ENCODE results near the gene PSAT1.

PSAT1 gene

DNA sequence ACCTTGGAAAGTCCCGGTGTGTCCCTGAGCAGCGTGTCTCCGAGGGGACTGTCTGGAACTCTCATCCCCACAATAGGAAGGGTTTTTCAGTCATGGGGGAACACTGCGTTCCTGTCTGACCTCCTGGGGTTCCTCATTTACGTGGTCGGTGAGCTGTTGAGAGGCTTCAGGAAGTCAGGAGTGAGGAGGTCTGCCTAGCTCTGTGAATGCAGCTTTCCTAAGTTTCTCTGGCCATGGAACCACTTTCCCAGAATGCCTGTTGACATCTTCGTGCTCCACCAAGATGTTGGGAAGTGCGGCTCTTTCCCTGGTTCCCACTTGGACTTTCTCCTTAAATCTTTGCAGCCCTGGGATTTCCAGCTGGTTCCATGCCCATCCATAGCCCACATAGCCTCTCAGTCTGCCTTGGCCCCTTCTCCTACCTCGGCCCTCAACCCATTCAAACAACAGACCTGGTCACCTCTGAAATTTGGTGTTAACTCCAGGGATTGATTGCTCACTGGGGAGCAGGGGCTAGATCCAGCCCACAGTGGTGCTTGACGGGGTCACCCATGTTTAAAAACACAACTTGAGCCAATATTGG is 27.2 kb downstream of the PSAT1 start:
- TF ChIP-seq, protein P1, sequence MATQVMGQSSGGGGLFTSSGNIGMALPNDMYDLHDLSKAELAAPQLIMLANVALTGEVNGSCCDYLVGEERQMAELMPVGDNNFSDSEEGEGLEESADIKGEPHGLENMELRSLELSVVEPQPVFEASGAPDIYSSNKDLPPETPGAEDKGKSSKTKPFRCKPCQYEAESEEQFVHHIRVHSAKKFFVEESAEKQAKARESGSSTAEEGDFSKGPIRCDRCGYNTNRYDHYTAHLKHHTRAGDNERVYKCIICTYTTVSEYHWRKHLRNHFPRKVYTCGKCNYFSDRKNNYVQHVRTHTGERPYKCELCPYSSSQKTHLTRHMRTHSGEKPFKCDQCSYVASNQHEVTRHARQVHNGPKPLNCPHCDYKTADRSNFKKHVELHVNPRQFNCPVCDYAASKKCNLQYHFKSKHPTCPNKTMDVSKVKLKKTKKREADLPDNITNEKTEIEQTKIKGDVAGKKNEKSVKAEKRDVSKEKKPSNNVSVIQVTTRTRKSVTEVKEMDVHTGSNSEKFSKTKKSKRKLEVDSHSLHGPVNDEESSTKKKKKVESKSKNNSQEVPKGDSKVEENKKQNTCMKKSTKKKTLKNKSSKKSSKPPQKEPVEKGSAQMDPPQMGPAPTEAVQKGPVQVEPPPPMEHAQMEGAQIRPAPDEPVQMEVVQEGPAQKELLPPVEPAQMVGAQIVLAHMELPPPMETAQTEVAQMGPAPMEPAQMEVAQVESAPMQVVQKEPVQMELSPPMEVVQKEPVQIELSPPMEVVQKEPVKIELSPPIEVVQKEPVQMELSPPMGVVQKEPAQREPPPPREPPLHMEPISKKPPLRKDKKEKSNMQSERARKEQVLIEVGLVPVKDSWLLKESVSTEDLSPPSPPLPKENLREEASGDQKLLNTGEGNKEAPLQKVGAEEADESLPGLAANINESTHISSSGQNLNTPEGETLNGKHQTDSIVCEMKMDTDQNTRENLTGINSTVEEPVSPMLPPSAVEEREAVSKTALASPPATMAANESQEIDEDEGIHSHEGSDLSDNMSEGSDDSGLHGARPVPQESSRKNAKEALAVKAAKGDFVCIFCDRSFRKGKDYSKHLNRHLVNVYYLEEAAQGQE (IDR thresholded peaks at IDR 0.05; ENCODE audit: insufficient read depth in 1 of 2, low read depth in 2 of 2, low read length in 2 of 2), result no peak
- TF ChIP-seq SIN3A (IDR thresholded peaks at IDR 0.05; ENCODE audit: borderline replicate concordance, insufficient read depth, low read length) (no peak), TAF1 (IDR thresholded peaks at IDR 0.05; ENCODE audit: borderline replicate concordance, insufficient read depth, low read length) (no peak), POLR2AphosphoS5 (IDR thresholded peaks at IDR 0.05; ENCODE audit: low read depth, low read length) (0 out of 2 replicates have a peak, but pooled peaks have one; percentile 30), FOXP2 (optimal IDR thresholded peaks at IDR 0.05; ENCODE audit: borderline replicate concordance, extremely low read depth, extremely low read length, insufficient read depth) (no peak)

DNA sequence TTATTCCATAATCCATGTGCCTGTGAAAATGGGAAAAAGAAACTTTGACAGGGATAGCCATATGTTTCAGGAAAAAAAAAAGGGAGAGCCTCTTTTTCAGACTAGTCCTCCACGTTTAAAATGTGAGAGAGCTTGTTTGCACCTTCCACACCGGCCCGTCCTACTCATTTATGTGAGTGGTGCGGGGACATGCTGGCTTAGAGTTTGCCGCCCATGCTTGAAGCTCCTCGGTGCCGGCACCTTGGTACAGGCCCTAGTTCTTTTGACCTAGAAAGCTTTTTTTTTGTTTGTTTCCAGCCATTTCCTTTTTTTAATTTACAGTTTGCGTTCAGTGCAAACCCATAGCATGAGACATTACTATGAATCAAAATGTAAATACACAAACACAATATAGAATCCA is 27.8 kb downstream of the PSAT1 start:
- TF ChIP-seq, protein P1 (IDR thresholded peaks at IDR 0.05; ENCODE audit: insufficient read depth in 1 of 2, low read depth in 2 of 2, low read length in 2 of 2), result no peak
- TF ChIP-seq POLR2AphosphoS5 (IDR thresholded peaks at IDR 0.05; ENCODE audit: low read depth, low read length) (no peak), FOXP2 (optimal IDR thresholded peaks at IDR 0.05; ENCODE audit: borderline replicate concordance, extremely low read depth, extremely low read length, insufficient read depth) (no peak)

DNA sequence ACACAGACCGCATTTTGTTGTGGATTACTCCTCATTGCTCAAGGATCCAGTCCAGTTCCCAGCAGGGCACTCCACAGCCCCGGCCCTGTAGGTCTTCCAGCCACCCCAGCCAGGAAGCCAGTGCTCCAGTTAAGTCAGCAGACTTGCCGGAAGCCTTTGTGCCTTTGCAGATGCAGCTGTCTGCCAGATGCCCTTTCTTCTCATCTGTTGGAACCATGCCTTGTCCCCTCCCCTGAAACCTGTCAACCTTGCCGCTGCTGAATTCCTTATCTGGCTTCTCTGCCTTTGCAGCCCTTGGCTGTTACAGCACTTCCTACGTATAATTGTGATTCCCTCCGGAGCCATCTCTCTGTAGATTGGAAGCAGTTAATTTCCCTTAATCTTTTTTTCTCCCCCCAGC is 28.4 kb downstream of the PSAT1 start:
- TF ChIP-seq, protein P1 (IDR thresholded peaks at IDR 0.05; ENCODE audit: insufficient read depth in 1 of 2, low read depth in 2 of 2, low read length in 2 of 2), result no peak
- TF ChIP-seq FOXP2 (optimal IDR thresholded peaks at IDR 0.05; ENCODE audit: borderline replicate concordance, extremely low read depth, extremely low read length, insufficient read depth), result peak; percentile 71

DNA sequence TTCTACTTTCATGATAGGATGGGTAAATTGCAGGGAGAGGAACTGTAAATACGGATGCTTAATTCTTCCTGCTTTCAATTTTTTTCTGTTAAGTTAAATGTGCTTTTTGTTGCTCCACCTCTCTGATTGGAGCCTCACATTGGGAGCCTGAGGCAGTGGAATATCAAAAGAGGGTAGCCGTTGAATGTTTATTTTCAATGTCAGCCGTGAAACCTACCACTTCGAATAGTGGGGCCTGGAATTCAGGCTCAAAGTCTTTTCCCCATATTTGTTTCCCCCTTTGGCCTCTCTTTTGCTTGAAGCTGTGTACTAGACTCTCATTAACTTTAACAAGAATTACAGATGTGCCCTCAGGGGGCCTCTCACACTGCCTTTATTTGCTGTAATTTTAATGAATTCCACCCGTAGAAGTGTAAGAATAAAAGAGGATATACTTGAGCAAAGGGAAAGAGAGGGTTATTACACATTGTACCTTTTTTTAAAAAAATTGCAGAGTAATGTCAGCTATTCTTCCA is 29.0 kb downstream of the PSAT1 start:
- TF ChIP-seq SIN3A (IDR thresholded peaks at IDR 0.05; ENCODE audit: borderline replicate concordance, insufficient read depth, low read length), result no peak
- no peak for TF ChIP-seq TAF1 (IDR thresholded peaks at IDR 0.05; ENCODE audit: borderline replicate concordance, insufficient read depth, low read length)
- TF ChIP-seq, protein P1 (IDR thresholded peaks at IDR 0.05; ENCODE audit: insufficient read depth in 1 of 2, low read depth in 2 of 2, low read length in 2 of 2), result no peak
- no peak for TF ChIP-seq POLR2AphosphoS5 (IDR thresholded peaks at IDR 0.05; ENCODE audit: low read depth, low read length)
- TF ChIP-seq FOXP2 (optimal IDR thresholded peaks at IDR 0.05; ENCODE audit: borderline replicate concordance, extremely low read depth, extremely low read length, insufficient read depth), result no peak

DNA sequence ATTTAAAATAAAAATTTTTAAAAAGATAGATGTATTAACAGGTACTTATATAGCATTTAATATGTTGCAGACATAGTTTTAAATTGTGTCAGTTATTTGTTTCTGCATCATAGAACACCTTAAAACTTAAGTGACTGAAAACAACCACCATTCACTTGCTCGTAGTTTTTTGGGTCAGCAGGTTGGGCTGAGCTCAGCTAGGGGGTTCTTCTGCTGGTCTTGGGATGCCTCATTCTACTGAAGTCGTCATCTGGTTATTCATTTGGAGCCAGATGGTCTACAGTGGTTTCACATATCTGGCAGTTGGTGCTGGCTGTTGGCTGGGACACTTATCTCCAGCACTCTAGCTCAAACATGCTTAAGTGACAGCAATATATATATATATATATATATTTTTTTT is 29.6 kb downstream of the PSAT1 start:
- TF ChIP-seq, protein P1 (IDR thresholded peaks at IDR 0.05; ENCODE audit: insufficient read depth in 1 of 2, low read depth in 2 of 2, low read length in 2 of 2), result no peak
- TF ChIP-seq SIN3A (IDR thresholded peaks at IDR 0.05; ENCODE audit: borderline replicate concordance, insufficient read depth, low read length), result no peak
- no peak for TF ChIP-seq POLR2AphosphoS5 (IDR thresholded peaks at IDR 0.05; ENCODE audit: low read depth, low read length)
- no peak for TF ChIP-seq TAF1 (IDR thresholded peaks at IDR 0.05; ENCODE audit: borderline replicate concordance, insufficient read depth, low read length)
- TF ChIP-seq FOXP2 (optimal IDR thresholded peaks at IDR 0.05; ENCODE audit: borderline replicate concordance, extremely low read depth, extremely low read length, insufficient read depth), result no peak
